ENCODE data around the gene TMEM39B. TPM values are rescaled to one million over a fixed set of nuclear protein-coding genes. Genes with fewer than 3 reads are reported as not detected.
A peak's percentile ranks its signal among the peaks of the same experiment; 100 is the strongest.

TMEM39B gene
- total RNA-seq: 2.9 TPM

DNA sequence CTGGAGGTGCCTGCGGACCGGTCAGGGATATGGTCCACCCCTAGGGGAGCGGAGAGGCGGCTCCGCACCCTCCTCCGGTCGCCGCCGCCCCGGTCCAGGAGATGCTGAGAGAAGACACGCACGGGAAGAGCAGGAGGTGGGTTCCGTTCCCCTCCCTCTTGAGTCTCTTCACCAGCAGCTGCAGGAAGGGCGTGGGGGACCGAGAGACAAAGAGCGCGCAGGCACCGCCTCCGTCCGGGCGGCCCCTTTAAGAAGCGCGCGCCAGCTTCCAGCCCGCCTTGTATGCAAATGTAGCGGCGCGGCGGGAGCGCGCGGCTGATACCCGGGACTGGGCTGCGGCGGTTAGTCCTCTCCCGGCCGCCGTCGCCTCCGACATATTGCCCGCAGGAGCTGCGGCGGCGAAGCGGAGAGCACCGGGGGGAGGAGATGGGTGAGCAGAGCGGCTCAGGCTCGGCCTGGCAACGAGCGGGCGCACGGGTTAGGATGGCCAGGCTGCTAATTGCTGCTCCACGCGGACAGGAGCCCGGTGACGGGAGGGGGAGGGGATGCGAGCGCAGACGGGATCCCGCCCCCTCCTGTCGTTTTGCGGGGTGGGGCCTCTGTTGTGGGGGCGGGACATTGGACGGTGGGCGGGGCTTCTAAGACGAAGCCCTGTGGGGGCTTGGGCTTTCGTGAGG lies at the start of gene TMEM39B:
TSS of gene TMEM39B (plus strand) at position 318 of the 677 bp plus-strand sequence. CDS start at position 427, 109 bp downstream.
- Histone ChIP-seq H3K4me3 (ENCODE audit: low read length) (peak within 1 kb of the TSS; percentile 75), H3K9me3 (ENCODE audit: low read depth, low read length) (no peaks in the 10 kb centered on the region), H3K4me1 (ENCODE audit: insufficient read depth, low read length) (peaks cover 34% of the 10 kb centered on the region), H3K27me3 (ENCODE audit: insufficient read depth, low read length) (no peaks in the 10 kb centered on the region)

DNA sequence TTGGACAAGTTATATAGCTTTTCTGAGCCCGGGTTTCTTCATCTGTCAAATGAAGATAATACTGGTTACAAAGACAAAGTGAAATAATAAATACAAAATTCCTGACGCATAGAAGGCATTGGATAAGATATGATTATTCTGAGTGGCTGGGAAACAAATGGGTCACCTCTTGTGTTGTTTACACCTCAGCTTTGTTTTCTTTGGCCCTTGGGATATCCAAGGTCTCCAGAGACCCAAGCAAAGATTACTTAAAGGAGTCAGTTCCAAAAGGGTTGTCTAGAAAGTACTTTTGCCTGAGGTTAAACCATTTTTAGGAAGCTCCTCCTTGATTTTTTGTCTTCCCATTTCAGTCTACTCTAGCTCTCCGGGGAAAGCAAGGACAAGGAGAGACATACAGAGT lies 49.4 kb upstream of the TMEM39B start:
- Histone ChIP-seq H3K4me1 (ENCODE audit: insufficient read depth, low read length) (peaks cover 35% of the 10 kb centered on the region), H3K4me3 (ENCODE audit: low read length) (no peak overlapping the region), H3K27me3 (ENCODE audit: insufficient read depth, low read length) (no peaks in the 10 kb centered on the region), H3K9me3 (ENCODE audit: low read depth, low read length) (no peaks in the 10 kb centered on the region)

DNA sequence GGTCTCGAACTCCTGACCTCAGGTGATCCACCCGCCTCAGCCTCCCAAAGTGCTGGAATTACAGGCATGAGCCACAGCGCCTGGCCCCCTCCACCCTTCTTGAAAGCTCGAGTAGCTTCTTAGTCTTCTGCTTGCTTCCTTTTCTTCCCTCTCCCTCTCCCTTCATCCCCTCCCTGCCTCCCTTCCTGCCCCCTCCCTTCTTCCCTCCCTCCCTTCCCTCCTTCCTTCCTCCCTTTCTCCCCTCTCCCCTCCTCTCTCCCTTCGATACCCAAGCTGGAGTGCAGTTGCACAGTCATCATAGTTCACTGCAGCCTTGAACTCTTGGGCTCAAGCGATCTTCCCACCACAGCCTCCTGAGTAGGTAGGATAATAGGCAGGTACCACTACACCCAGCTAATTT lies 47.2 kb upstream of the TMEM39B start:
- Histone ChIP-seq H3K4me3 (ENCODE audit: low read length) (no peak overlapping the region), H3K27me3 (ENCODE audit: insufficient read depth, low read length) (no peaks in the 10 kb centered on the region), H3K4me1 (ENCODE audit: insufficient read depth, low read length) (peaks cover 16% of the 10 kb centered on the region), H3K9me3 (ENCODE audit: low read depth, low read length) (no peaks in the 10 kb centered on the region)

DNA sequence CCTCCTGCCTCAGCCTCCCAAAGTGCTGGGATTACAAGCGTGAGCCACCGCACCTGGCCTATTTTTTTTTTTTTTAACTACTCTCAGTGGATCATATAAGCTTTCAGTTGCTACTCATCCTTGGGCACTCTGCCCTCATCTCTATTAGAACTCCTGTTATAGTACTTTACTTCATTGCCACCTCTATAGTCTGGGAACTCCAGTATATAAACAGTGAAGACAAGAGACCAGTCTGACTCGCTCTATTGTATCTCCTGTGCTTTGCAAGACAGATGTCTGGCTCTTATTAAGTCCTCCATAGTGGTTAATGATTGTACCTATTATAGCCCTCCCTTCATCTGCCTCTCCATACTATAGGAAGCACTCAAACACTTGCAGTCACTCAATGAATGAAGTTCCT lies 44.0 kb upstream of the TMEM39B start:
- H3K9me3 ChIP-seq (ENCODE audit: low read depth, low read length): no peaks in the 10 kb centered on the region
- H3K4me1 ChIP-seq (ENCODE audit: insufficient read depth, low read length): peaks cover 3% of the 10 kb centered on the region
- H3K4me3 ChIP-seq (ENCODE audit: low read length): no peak overlapping the region
- no peaks in the 10 kb centered on the region for H3K27me3 ChIP-seq (ENCODE audit: insufficient read depth, low read length)

DNA sequence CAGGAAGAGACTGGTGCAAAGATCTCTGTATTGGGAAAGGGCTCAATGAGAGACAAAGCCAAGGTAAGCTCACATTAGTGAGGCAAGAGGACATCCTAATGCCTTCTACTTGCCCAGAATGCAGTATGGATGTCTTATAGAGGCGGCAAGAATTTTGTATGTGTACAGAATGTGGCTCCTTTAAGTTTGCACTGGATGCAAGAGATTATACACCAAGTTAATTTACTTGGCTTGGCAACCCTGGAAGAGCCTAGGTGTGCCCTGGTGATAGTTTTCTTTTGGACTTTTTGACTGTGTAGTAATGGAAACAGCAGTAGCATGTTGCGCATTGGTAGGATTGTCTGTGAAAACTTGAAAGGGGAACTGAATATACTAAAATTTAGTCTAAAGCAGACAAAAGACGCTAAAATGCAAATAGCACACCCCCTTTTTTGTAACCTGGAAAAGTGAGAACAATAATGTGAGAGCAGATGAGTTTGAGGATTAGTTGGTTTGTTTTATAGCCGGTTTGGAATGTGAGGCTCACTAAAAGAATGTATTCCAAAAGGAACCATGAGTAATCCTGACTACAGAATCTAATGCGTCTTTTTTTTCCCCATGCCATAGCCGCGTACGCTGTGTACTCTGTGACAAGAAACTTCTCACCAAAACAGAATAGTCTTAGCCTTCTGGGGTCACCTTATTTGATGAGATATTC lies 41.0 kb upstream of the TMEM39B start:
- no peak overlapping the region for H3K4me3 ChIP-seq (ENCODE audit: low read length)
- no peaks in the 10 kb centered on the region for H3K27me3 ChIP-seq (ENCODE audit: insufficient read depth, low read length)
- no peaks in the 10 kb centered on the region for H3K9me3 ChIP-seq (ENCODE audit: low read depth, low read length)
- peaks cover 3% of the 10 kb centered on the region for H3K4me1 ChIP-seq (ENCODE audit: insufficient read depth, low read length)

DNA sequence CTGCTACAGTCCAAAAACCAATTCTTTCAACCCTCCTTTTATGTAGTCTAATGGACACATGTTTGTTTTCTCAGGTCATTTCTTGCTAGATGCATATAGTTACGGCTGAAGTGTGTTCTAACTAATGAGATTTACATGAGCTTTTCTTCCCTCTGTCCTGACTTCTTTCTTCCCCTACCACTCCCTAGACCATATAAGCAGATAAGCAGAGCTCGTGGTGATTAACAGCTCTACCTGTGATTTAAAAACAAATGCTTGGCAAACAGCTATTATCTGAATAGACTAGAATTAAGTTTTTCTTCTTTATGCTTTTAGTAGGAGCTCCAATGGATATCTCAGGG lies 40.5 kb upstream of the TMEM39B start:
- no peaks in the 10 kb centered on the region for H3K9me3 ChIP-seq (ENCODE audit: low read depth, low read length)
- H3K27me3 ChIP-seq (ENCODE audit: insufficient read depth, low read length): no peaks in the 10 kb centered on the region
- no peak overlapping the region for H3K4me3 ChIP-seq (ENCODE audit: low read length)
- peaks cover 3% of the 10 kb centered on the region for H3K4me1 ChIP-seq (ENCODE audit: insufficient read depth, low read length)

DNA sequence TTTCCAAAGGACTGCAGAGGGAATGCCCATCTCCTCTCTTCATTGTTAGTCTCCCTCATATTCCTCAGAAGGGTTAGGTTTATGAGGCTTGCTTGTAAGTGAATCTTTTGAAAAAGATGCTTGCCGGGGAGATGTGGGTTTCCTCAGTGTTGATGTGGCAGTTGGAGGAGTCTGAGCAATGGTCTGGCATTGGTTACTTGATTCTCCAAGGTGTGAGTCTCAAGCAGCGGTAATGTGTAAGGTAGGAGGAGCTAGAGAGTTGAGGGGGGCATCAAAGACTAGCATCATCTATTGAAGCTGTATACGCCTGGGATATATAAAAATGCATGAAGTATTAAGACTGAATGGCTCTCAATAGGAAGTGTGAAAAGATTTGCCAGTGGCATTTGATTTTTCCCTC lies 37.6 kb upstream of the TMEM39B start:
- no peaks in the 10 kb centered on the region for H3K27me3 ChIP-seq (ENCODE audit: insufficient read depth, low read length)
- H3K4me1 ChIP-seq (ENCODE audit: insufficient read depth, low read length): peaks cover 3% of the 10 kb centered on the region
- no peak overlapping the region for H3K4me3 ChIP-seq (ENCODE audit: low read length)
- no peaks in the 10 kb centered on the region for H3K9me3 ChIP-seq (ENCODE audit: low read depth, low read length)

DNA sequence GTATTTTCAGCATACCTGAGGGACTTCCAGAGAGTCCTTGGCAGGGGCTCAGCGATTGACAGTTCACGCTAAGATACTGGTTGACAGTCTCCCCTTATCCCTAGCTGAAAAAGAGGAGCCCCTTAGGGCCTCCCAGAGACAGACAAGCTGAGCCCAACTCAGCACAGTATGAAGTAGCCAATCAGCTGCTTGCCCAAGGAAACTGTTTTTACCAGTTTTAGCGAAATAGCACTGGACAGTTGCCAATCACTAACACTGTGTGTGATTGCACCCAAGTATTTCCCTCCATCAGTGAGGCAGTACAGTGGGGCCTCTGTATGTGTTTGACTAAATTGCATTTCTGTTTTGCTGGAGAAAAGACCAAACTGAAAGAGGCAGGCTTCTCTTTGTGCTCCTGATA lies 32.0 kb upstream of the TMEM39B start:
- Histone ChIP-seq H3K9me3 (ENCODE audit: low read depth, low read length) (no peaks in the 10 kb centered on the region), H3K4me3 (ENCODE audit: low read length) (no peak overlapping the region), H3K4me1 (ENCODE audit: insufficient read depth, low read length) (peaks cover 7% of the 10 kb centered on the region), H3K27me3 (ENCODE audit: insufficient read depth, low read length) (no peaks in the 10 kb centered on the region)

DNA sequence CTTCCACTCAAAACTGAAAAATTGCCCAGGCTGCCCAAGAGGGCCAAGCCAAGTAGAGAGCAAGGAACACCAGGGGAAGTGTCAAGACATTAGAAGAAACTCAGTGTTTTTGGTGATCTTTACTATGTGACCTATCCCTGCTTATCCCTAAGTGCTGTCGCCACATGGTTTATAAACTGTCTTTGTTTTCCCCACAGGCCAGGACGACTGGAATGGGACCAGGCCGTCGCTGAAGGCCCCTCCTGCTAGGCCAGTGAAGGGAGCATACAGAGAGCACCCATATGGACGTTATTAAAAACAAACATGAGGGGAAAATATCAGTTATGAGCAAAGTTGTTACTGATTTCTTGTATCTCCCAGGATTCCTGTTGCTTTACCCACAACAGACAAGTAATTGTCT lies 30.4 kb upstream of the TMEM39B start:
- Histone ChIP-seq H3K4me3 (ENCODE audit: low read length) (no peak overlapping the region), H3K4me1 (ENCODE audit: insufficient read depth, low read length) (peaks cover 18% of the 10 kb centered on the region), H3K27me3 (ENCODE audit: insufficient read depth, low read length) (no peaks in the 10 kb centered on the region), H3K9me3 (ENCODE audit: low read depth, low read length) (no peaks in the 10 kb centered on the region)

DNA sequence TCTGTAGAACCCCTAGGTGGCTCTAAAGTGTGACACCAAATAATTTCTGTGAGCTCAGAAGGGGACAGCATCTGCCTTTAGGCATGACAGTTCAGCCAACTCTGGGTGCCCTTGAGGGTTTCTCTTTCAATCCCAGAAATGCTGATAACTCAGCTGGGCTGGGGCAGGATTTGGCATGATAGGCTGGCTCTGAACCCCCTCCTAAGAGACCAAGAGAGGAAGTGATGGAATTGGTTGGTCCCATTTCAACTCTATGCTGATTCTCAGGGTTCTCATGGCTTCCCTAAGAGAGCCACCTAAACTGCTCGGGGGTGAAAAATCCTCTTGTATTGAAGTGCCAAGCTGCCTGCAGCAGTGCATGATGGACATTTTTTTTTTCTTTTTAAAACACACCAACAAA lies 28.5 kb upstream of the TMEM39B start:
- Histone ChIP-seq H3K9me3 (ENCODE audit: low read depth, low read length) (no peaks in the 10 kb centered on the region), H3K27me3 (ENCODE audit: insufficient read depth, low read length) (no peaks in the 10 kb centered on the region), H3K4me3 (ENCODE audit: low read length) (no peak overlapping the region), H3K4me1 (ENCODE audit: insufficient read depth, low read length) (peaks cover 18% of the 10 kb centered on the region)

DNA sequence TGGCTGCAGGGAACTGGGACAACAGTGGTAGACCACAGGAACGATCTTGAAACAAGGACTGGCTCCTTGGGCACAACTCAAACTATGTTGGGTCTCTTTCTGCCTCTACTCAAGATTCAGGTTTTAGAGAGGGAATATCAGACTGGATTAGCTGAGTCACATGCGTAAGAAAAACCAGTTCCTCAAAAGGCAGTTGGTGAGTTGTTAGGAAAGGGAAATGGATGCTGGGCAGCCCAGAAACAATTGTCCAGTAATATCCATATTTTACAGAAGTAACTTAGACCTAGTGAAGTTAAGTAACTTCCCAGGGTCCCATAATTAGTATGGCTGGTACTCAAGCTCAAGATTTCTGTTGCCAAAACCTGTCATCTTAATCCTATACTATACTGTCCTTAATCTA lies 27.0 kb upstream of the TMEM39B start:
- H3K4me3 ChIP-seq (ENCODE audit: low read length): no peak overlapping the region
- peaks cover 18% of the 10 kb centered on the region for H3K4me1 ChIP-seq (ENCODE audit: insufficient read depth, low read length)
- no peaks in the 10 kb centered on the region for H3K9me3 ChIP-seq (ENCODE audit: low read depth, low read length)
- no peaks in the 10 kb centered on the region for H3K27me3 ChIP-seq (ENCODE audit: insufficient read depth, low read length)

DNA sequence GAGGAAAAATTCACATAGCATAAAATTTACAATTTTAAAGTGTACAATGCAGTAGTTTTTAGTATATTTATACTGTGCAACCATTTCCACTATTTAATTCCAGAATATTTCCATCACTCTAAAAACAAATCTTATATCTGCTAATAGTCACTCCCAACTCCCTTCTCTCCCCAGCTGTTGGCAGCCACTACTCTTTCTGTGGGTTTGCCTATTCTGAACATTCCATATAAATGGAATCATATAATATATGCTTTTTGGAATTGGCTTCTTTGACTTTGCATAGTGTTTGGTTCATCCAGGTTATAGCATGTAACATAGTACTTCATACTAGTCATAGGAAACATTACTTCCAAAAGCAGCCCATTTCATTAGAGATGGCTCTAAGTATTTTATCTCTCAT lies 25.0 kb upstream of the TMEM39B start:
- H3K4me3 ChIP-seq (ENCODE audit: low read length): no peak overlapping the region
- peaks cover 18% of the 10 kb centered on the region for H3K4me1 ChIP-seq (ENCODE audit: insufficient read depth, low read length)
- H3K9me3 ChIP-seq (ENCODE audit: low read depth, low read length): no peaks in the 10 kb centered on the region
- H3K27me3 ChIP-seq (ENCODE audit: insufficient read depth, low read length): no peaks in the 10 kb centered on the region

DNA sequence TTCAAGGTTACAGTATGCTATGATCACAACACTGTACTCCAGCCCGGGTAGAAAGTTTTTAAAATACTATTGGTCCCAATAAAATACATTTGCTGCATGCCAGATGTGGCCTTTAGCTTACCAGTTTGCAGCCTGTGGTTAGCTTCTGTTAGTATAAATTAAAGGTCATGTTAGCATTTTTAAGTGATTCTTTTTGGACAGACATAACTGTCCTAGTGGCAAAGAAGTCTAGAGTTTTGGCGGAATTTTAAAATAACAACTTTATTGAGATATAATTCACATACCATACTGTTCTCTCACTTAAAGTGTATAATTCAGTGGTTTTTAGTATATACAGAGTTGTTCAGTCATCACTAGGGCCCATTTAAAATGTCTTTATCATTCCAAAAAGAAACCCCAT lies 24.3 kb upstream of the TMEM39B start:
- Histone ChIP-seq H3K27me3 (ENCODE audit: insufficient read depth, low read length) (no peaks in the 10 kb centered on the region), H3K4me3 (ENCODE audit: low read length) (no peak overlapping the region), H3K4me1 (ENCODE audit: insufficient read depth, low read length) (peaks cover 18% of the 10 kb centered on the region), H3K9me3 (ENCODE audit: low read depth, low read length) (no peaks in the 10 kb centered on the region)

DNA sequence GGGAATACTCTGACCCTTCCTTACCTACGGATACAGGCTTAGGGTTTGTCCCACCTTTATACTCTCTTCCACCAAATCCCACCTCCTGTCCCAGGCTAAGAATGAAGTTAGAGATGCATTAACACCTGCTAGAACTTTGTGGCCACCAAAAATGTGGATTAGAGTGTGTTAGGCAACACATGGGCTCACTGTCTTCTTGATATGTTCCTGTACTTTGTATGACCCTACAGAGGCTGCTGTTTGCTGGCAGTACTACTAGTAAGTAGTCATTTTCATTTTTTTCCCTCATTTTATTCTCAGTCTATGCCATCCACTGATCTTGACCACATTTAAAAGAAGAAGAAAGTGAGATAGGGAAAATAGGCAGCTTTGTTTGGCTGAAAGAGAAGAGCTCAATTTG lies 21.0 kb upstream of the TMEM39B start:
- peaks cover under 1% of the 10 kb centered on the region for H3K4me1 ChIP-seq (ENCODE audit: insufficient read depth, low read length)

DNA sequence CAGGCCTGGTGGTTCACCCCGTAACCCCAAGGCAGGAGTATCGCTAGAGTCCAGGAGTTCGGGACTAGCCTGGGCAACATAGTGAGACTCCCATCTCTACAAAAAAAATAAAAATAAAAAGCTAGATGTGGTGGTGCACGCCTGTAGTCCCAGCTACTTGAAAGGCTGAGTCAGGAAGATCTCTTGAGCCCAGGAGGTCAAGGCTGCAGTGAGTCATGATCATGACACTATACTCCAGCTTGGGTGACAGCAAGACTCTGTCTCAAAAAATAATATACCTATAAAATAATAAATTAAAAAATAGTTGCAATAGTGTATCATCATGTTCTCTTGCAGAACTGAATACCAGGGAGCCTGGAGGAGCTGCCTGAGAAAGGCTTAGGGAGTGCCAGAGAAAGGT lies 19.9 kb upstream of the TMEM39B start:
- no peak overlapping the region for H3K4me3 ChIP-seq (ENCODE audit: low read length)
- H3K9me3 ChIP-seq (ENCODE audit: low read depth, low read length): no peaks in the 10 kb centered on the region
- H3K27me3 ChIP-seq (ENCODE audit: insufficient read depth, low read length): no peaks in the 10 kb centered on the region
- no peaks in the 10 kb centered on the region for H3K4me1 ChIP-seq (ENCODE audit: insufficient read depth, low read length)

More for the DNA sequence above, 21.0 kb upstream of the TMEM39B start:
- H3K4me3 ChIP-seq (ENCODE audit: low read length): no peak overlapping the region
- H3K27me3 ChIP-seq (ENCODE audit: insufficient read depth, low read length): no peaks in the 10 kb centered on the region
- no peaks in the 10 kb centered on the region for H3K9me3 ChIP-seq (ENCODE audit: low read depth, low read length)

DNA sequence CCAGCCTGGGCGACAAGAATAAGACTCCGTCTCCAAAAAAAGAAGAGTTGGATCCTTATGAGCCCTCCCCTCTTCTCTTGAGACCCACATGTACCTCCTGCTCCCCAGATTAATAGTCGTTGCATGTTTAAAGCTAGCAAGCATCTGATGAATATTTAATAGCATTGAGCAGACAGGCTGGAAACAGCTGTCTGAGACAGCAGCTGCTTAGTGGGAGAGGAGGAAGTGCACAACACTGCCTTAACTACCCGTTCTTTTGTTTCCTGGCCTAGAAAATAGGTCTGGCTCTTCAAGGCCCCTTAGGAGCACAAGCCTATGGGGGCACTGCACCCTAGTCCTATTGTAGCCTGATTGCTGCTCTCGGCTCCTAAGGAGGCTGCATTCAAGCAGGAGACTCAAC lies 17.3 kb upstream of the TMEM39B start:
- Histone ChIP-seq H3K9me3 (ENCODE audit: low read depth, low read length) (no peaks in the 10 kb centered on the region), H3K27me3 (ENCODE audit: insufficient read depth, low read length) (no peaks in the 10 kb centered on the region), H3K4me1 (ENCODE audit: insufficient read depth, low read length) (no peaks in the 10 kb centered on the region), H3K4me3 (ENCODE audit: low read length) (no peak overlapping the region)
